Measurements from ENCODE around the gene SOBP.
"Not testable (repeated sequence)": the region's sequence is repeated elsewhere in the genome, so short reads cannot be mapped to it uniquely, and the experiment has no call there.

DNA sequence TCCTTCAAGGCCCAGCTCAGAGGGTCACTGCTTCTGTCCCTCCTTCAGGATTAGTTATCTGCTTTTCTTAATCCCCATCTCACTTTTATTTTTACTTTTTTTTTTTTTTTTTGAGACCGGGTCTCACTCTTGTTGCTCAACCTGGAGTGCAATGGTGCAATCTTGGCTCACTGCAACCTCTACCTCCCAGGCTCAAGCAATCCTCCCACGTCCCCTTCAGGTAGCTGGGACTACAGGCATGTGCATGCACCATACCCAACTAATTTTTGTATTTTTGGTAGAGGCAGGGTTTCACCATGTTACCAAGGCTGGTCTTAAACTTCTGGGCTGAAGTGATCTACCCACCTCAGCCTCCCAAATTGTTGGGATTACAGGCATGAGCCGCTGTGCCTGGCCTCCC, 14.1 kb upstream of the SOBP start:
- TF ChIP-seq CTCF (optimal IDR thresholded peaks at IDR 0.05 in 1 of 3, IDR thresholded peaks at IDR 0.05 in 1 of 3, conservative IDR thresholded peaks at IDR 0.05 in 1 of 3; ENCODE audit: extremely low read depth in 1 of 3, insufficient read depth in 2 of 3, low read length in 3 of 3); EZH2 (IDR thresholded peaks at IDR 0.05; ENCODE audit: low read length): not testable (repeated sequence)
